ENCODE results near the gene RASA2.
"Not testable (repeated sequence)": the region's sequence is repeated elsewhere in the genome, so short reads cannot be mapped to it uniquely, and the experiment has no call there.

RASA2 gene

DNA sequence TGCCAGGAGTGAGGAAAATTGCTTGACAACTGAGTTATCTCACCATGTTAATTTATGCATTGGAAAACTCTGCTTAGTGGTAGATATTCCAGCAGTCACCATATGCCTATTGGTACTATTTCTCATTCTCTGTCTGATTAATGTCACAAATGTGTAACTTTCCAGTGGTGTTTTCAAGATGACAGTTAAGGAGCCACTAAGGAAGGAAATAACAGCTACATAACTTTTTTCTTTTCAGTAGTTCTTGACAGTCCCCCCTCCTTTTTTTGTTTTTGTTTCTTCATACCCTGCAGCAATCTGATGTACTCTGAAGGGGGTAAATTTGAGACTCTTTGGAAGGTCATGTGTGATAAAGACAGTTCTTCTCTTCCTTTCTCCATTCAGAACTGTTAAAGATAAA is 13.1 kb downstream of the RASA2 start:
- FAIRE-seq, result no peak

DNA sequence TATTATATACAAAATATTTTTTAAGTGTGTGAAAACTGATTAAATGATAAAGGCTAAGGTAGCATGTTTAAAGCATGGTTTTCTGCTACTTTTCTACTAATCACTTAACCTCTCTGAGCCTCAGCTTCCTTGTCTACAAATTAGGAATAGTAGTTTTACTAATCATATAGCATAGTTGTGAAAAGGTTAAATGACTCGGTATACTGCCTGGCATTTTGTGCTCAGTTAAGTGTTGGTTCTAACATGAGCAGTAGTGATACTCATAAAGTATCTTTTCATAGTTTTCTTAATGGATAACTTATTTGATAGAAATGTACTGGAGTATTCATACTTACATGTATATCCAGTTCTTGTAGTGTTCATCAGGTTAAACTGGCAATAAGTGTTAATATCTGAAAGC is 13.6 kb downstream of the RASA2 start:
- FAIRE-seq, result no peak

DNA sequence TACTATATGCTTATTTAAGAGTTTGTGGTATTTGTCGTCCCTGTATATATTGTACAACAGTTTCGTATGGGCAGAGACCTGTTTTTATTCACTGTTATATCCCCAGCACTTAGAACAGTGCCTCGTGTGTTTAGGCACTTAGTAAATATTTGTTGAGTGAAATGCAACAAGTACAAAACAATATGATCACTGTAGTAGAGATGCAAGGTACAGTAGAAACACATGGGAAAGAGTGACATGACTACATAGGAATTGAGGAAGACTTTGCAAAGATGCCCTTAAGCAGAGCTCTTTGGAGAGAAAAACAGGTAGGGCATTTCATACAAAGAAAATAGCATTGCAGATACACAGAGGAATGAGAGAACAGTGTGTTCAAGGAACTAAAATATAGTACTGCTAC is 18.3 kb downstream of the RASA2 start:
- no peak for FAIRE-seq

- no peak for FAIRE-seq
Measured at GRCh38 chr3:141506071-141506470, 19.2 kb downstream of the RASA2 start.

GRCh38 chr3:141507392-141508066 is 20.7 kb downstream of the RASA2 start:
- no peak for FAIRE-seq

DNA sequence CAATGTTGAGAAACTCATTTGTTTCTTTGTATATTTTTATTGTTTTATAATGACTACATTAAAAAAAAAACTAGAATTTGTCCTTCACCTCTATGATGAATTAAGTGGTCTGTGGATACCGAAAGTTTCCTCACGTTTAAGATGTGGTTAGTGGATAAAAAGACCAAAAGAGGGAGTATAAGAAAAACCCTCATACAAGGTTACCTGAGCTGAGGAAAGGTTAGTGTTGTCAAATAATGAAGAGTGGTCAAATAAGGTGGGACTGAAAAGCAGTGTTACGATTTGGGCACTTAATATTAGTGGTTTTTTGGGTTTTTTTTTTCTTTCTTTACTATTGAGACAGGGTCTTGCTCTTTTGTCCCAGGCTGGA is 21.2 kb downstream of the RASA2 start:
- FAIRE-seq, result no peak

DNA sequence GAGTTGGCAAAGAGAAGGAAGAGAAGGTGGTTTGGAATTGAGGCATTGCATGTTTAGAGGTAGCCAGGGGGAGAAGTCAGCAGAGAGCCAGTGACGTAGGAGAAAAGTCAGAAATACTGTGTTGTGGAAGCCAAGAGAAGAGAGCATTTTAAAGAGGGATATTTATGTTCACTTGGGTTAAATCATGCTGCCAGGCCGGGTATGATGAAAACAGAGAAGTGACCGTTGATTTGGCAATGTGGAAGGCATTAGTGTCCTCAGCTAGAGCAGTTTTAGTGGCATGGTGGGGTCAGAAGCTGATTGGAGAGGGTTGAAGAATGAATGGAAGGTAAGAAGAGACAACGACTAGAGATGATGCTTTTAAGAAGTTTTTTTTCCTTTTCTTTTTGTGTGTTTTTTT is 24.5 kb downstream of the RASA2 start:
- no peak for FAIRE-seq

DNA sequence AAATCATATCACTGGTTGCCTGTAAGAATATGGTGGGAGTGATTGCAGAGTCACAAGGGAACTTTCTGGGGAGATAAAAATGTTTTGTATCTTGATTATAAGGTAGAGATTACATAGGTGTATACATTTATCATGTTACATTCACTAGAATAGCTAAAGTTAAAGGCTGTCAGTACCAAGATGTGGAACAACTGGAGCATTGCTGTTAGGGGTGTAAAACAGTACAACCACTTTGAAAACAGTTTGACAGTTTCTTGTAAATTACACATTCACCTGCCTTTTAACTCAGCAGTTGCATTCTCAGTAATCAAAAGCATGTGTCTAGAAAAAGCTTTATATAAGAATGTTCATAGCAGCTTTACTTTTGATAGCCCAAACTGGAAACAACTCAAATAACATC is 27.6 kb downstream of the RASA2 start:
- FAIRE-seq, result no peak

- FAIRE-seq, result no peak
Measured at GRCh38 chr3:141519587-141519986, 32.8 kb downstream of the RASA2 start.

DNA sequence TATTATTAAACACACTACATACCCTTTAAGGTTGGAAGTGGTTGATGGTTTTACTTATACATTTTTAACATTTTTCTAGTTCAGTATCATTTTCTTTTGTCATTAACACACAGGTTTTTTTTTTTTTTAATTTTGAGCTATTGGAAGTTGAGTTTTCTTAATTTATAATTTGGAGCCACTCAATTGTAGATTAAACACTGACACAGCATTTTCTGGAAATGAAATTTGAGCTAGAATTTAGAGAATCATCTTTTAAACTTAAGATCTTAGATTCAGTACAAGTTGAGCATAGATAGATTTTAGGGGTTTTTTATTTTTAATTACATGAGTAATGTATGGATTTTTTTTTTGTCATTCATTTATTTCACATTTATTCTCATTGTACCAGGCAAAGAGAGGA is 35.0 kb downstream of the RASA2 start:
- FAIRE-seq, result peak; percentile 17

- no peak for FAIRE-seq
Measured at GRCh38 chr3:141523615-141524375, 37.0 kb downstream of the RASA2 start.

- no peak for FAIRE-seq
Measured at GRCh38 chr3:141524988-141525387, 38.2 kb downstream of the RASA2 start.

- FAIRE-seq, result no peak
Measured at GRCh38 chr3:141525814-141526213, 39.0 kb downstream of the RASA2 start.

- no peak for FAIRE-seq
Measured at GRCh38 chr3:141526709-141527108, 39.9 kb downstream of the RASA2 start.

GRCh38 chr3:141528800-141529199 is 42.0 kb downstream of the RASA2 start:
- FAIRE-seq, result no peak

DNA sequence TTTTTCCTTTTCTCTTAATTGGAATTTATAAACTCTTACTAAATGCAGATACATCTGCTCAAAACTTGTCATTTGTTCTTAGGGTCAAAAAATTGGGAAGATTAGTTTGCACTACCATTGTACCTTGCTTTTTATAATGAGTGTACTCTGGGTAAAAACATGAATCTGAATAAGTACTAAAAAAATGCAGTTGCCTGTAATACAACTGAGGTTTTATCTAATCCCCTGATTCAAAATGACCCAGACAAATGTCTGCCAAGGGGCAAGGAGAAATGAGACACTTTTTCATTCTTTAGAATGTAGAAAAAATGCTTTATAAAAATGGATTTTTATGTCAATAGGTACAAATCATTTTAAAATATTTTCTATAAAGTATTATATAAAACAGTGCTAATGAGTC is 42.4 kb downstream of the RASA2 start:
- FAIRE-seq, result peak; percentile 3

GRCh38 chr3:141529717-141530414 is 43.0 kb downstream of the RASA2 start:
- no peak for FAIRE-seq

DNA sequence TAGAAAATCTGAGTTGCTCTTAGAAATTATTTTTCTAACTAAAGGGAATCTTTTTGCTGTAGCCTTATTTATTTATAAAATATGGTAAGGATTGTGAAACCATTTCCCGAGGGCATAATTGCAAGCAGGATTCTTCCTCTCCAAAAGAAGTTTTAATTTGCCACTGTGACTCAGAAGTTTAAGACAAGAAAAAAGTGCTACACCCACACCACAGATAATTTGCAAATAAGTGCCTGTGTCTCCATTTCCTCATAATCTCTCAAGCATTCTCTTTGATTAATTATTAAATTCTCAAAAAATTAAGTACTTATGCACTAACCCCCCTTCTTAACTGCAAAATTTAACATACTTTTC is 43.6 kb downstream of the RASA2 start:
- FAIRE-seq, result no peak

- FAIRE-seq, result no peak
Measured at GRCh38 chr3:141532609-141533008, 45.8 kb downstream of the RASA2 start.

DNA sequence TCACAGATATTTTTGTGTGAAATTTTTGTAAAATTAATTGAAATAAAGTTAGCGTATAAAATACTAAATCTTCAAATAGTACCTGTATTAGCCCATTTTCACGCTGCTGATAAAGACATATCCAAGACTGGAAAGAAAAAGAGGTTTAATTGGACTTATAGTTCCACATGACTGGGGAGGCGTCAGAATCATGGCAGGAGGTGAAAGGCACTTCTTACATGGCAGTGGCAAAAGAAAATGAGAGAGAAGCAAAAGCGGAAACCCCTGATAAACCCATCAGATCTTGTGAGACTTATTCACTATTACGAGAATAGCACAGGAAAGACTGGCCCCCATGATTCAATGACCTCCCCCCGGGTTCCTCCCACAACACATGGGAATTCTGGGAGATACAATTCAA is 49.2 kb downstream of the RASA2 start:
- FAIRE-seq, result not testable (repeated sequence)

DNA sequence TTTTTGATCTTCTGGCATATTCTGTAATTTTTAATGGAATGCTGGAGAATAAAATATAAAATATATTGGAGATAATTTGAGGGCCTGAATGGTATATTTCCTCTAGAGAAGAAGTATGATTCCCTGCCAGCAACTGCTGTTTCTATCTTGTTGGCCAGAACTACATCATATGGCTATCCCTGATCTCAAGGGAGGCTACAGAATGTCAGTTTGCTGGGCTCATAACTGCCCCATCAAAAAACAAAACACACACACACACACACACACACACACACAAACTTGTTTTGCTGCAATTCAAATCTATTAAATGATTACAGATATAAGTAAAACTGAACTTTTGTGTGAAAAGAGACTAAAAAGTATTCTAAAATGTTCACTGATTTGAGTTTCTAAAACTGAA is 51.0 kb downstream of the RASA2 start:
- FAIRE-seq, result no peak

GRCh38 chr3:141538568-141539240 is 51.9 kb downstream of the RASA2 start:
- no peak for FAIRE-seq

DNA sequence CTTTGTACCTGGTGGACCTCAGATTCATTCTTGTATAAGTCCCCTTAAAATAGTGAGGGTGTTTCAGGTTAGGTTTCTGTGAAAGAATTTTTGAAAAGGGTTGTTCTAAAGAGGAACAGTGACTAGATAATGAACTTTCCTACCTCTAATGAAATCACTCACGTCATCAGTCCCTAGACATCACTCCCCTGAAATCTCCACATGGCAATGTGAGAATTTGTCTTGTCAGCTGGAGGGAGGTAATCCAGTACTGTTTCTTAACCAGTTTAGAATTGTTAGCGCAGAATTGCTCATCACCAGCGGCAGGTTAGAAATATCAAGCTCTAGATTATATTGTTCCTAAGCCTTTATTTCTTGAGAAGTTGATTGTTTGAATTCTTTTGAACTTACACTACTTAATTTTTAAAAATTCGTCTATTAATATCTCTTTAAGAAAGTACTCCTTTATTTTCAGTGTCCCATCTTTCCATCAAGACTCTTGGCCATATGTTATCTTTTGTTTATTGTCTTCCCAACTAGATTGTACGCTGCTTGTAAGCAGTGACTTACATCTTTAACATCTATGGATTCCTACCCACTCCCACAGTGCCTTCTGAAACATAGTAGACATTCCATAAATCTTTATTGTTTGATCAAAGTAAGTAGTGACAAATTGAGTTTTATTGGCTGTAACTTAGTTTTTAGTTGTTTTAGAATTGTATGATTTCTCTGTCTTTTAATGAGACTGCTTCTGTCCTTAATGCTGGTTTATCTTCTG is 52.8 kb downstream of the RASA2 start:
- FAIRE-seq, result no peak
